Measurements from ENCODE around the gene MAU2. TPM values are rescaled to one million over a fixed set of nuclear protein-coding genes. Genes with fewer than 3 reads are reported as not detected.
A peak's percentile ranks its signal among the peaks of the same experiment; 100 is the strongest.

The MAU2 gene
- total RNA-seq, 2 donors from 2014 or later, result 64.1 to 64.3 TPM

DNA sequence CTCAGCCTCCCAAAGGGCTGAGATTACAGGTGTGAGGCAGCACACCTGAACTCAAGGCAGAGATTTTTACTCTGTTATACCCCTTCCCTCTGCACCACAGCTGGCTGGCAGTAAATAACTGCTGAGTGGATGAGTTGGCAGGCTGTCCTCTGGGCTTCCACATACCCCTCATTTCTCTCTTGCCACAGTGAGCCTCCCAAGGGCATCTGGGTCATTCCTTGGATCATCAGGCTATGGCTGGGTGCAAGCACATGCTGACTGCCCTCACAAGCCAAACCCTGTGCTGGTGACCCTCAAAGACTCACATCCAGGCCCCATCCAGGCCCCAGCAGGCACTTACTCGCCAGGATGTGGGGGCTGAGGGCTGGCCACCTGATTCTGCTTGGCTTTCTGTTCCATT, 4.5 kb upstream of the MAU2 start:
- no peak overlapping the region for H3K4me3 Mint-ChIP-seq
- Histone ChIP-seq H3K27ac (ENCODE audit: low read depth, low read length) (no peak overlapping the region), H3K9ac (ENCODE audit: extremely low read depth, low read length, poor library complexity, severe bottlenecking) (no peak overlapping the region), H3K27me3 (ENCODE audit: control insufficient read depth, insufficient read depth, low read length, poor library complexity, severe bottlenecking) (no peaks in the 10 kb centered on the region), H3K4me3 (ENCODE audit: low read length) (no peak overlapping the region), H3K9me3 (ENCODE audit: control insufficient read depth, low read length) (no peaks in the 10 kb centered on the region), H3K4me1 (ENCODE audit: control insufficient read depth, insufficient read depth, low read length) (no peaks in the 10 kb centered on the region), H3K36me3 (ENCODE audit: control insufficient read depth, insufficient read depth, low read length) (peaks cover 45% of the 10 kb centered on the region)
- 96% methylated on average over 1 of the region's 1 CpG; no CpG with 5 or more reads in 1 of the 2 experiments for WGBS, 2 experiments (ENCODE audit: insufficient coverage in 1 of 2, insufficient read length in 1 of 2)
- DNase-seq, result no peak
- H3K4me1 Mint-ChIP-seq, result peaks cover 7% of the 10 kb centered on the region
- peaks cover 30% of the 10 kb centered on the region for H3K36me3 Mint-ChIP-seq (ENCODE audit: low read depth)
- TF ChIP-seq, protein P1, sequence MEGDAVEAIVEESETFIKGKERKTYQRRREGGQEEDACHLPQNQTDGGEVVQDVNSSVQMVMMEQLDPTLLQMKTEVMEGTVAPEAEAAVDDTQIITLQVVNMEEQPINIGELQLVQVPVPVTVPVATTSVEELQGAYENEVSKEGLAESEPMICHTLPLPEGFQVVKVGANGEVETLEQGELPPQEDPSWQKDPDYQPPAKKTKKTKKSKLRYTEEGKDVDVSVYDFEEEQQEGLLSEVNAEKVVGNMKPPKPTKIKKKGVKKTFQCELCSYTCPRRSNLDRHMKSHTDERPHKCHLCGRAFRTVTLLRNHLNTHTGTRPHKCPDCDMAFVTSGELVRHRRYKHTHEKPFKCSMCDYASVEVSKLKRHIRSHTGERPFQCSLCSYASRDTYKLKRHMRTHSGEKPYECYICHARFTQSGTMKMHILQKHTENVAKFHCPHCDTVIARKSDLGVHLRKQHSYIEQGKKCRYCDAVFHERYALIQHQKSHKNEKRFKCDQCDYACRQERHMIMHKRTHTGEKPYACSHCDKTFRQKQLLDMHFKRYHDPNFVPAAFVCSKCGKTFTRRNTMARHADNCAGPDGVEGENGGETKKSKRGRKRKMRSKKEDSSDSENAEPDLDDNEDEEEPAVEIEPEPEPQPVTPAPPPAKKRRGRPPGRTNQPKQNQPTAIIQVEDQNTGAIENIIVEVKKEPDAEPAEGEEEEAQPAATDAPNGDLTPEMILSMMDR (conservative IDR thresholded peaks at IDR 0.05), result no peak
- H3K9me3 Mint-ChIP-seq, result no peaks in the 10 kb centered on the region
- H3K27me3 Mint-ChIP-seq (ENCODE audit: insufficient read depth), result no peaks in the 10 kb centered on the region
- no peak overlapping the region for H3K27ac Mint-ChIP-seq

DNA sequence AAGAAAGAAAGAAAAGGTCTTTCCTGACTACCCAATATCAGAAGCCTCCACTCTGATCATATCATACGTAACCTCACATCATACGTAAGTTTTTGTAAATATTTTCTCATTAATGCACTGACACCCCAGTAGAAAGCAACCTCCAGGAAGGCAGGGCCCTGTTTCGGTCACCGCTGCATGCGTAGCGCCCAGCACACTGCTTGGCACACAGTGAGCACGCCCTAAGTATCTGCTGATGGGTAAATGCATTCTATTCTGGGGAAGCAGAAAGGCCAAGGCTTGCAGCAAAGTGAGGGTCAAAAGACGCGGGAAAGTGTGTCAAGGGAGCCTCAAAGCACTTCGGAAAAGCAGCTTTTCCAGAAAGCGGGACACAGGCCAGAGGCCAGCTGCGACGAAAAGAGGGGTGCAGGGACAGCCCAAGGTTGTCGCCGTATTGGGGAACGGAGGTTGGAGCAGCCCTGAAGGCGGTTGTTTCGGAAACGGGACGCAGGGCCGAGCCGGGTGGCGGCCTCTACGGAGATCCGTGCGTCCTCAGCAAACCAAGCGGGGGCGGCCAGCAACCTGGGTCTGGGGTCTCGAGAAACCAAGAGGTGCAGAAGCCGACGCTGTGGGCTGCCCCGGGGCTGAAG, 783 bp upstream of the MAU2 start:
- DNase-seq, result no peak
- H3K36me3 ChIP-seq (ENCODE audit: control insufficient read depth, insufficient read depth, low read length), result peaks cover 35% of the 10 kb centered on the region
- 11 to 21% methylated on average over 20 to 32 of the region's 32 CpGs for WGBS, 2 experiments (ENCODE audit: insufficient coverage in 1 of 2, insufficient read length in 1 of 2)

DNA sequence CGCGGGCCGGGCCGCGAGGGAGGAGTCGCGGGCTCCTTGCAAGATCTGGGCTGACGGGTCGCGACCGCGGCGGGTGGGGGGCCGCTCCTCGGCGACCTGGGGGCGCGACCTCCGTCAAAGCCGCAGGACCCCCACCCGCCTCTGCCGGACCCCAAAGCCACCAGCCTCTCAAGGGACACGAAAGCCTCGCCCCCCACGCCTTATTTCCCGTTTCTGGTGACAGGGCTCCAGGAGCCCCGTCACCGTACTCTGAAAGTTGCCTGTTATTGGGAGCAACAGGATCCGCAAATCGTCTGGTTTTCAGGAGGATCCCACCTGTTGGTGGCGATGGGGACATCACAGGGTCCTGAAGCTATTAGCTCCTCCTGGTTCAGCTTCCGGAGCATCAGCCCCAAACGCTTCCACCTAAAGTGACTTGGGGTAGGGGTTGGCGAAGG, 530 bp downstream of the MAU2 start:
- no peaks in the 10 kb centered on the region for H3K27me3 Mint-ChIP-seq (ENCODE audit: insufficient read depth)
- peaks cover 31% of the 10 kb centered on the region for H3K36me3 Mint-ChIP-seq (ENCODE audit: low read depth)

More for the DNA sequence above, 783 bp upstream of the MAU2 start:
- H3K27me3 ChIP-seq (ENCODE audit: control insufficient read depth, insufficient read depth, low read length, poor library complexity, severe bottlenecking), result no peaks in the 10 kb centered on the region
- peaks cover 29% of the 10 kb centered on the region for H3K36me3 Mint-ChIP-seq (ENCODE audit: low read depth)
- H3K4me1 ChIP-seq (ENCODE audit: control insufficient read depth, insufficient read depth, low read length), result no peaks in the 10 kb centered on the region
- peak overlapping the region; percentile 94 for H3K9ac ChIP-seq (ENCODE audit: extremely low read depth, low read length, poor library complexity, severe bottlenecking)
- TF ChIP-seq, protein P1 (conservative IDR thresholded peaks at IDR 0.05), result no peak
- H3K9me3 Mint-ChIP-seq, result no peaks in the 10 kb centered on the region
- peak overlapping the region; percentile 100 for H3K27ac Mint-ChIP-seq
- peak overlapping the region; percentile 91 for H3K4me3 Mint-ChIP-seq
- no peaks in the 10 kb centered on the region for H3K9me3 ChIP-seq (ENCODE audit: control insufficient read depth, low read length)
- peak overlapping the region; percentile 96 for H3K4me3 ChIP-seq (ENCODE audit: low read length)
- H3K27me3 Mint-ChIP-seq (ENCODE audit: insufficient read depth), result no peaks in the 10 kb centered on the region
- peak overlapping the region; percentile 97 for H3K27ac ChIP-seq (ENCODE audit: low read depth, low read length)
- peaks cover 10% of the 10 kb centered on the region for H3K4me1 Mint-ChIP-seq

More for the DNA sequence above, 530 bp downstream of the MAU2 start:
- H3K27me3 ChIP-seq (ENCODE audit: control insufficient read depth, insufficient read depth, low read length, poor library complexity, severe bottlenecking), result no peaks in the 10 kb centered on the region
- peak; percentile 79 for DNase-seq
- peak overlapping the region; percentile 97 for H3K27ac ChIP-seq (ENCODE audit: low read depth, low read length)
- Mint-ChIP-seq H3K27ac (peak overlapping the region; percentile 79), H3K9me3 (no peaks in the 10 kb centered on the region), H3K4me3 (peak overlapping the region; percentile 91), H3K4me1 (peaks cover 10% of the 10 kb centered on the region)
- peaks cover 36% of the 10 kb centered on the region for H3K36me3 ChIP-seq (ENCODE audit: control insufficient read depth, insufficient read depth, low read length)
- H3K9ac ChIP-seq (ENCODE audit: extremely low read depth, low read length, poor library complexity, severe bottlenecking), result peak overlapping the region; percentile 94
- TF ChIP-seq, protein P1 (conservative IDR thresholded peaks at IDR 0.05), result peak; percentile 54
- H3K4me3 ChIP-seq (ENCODE audit: low read length), result peak overlapping the region; percentile 96
- WGBS, 2 experiments (ENCODE audit: insufficient coverage in 1 of 2, insufficient read length in 1 of 2), result 2 to 9% methylated on average over 11 to 34 of the region's 34 CpGs
- no peaks in the 10 kb centered on the region for H3K9me3 ChIP-seq (ENCODE audit: control insufficient read depth, low read length)
- no peaks in the 10 kb centered on the region for H3K4me1 ChIP-seq (ENCODE audit: control insufficient read depth, insufficient read depth, low read length)
